GM18867 (cell line): Measurements from ENCODE around the gene PLXNB3.

Experiments used
- ATAC-seq: cut with Tn5 transposase; IDR thresholded peaks from one replicate; pipeline ENCODE4 v1.9.1; 2021; ENCODE audit warnings: mild to moderate bottlenecking, moderate library complexity; ENCODE audit not compliant: unreplicated experiment

The PLXNB3 gene

DNA sequence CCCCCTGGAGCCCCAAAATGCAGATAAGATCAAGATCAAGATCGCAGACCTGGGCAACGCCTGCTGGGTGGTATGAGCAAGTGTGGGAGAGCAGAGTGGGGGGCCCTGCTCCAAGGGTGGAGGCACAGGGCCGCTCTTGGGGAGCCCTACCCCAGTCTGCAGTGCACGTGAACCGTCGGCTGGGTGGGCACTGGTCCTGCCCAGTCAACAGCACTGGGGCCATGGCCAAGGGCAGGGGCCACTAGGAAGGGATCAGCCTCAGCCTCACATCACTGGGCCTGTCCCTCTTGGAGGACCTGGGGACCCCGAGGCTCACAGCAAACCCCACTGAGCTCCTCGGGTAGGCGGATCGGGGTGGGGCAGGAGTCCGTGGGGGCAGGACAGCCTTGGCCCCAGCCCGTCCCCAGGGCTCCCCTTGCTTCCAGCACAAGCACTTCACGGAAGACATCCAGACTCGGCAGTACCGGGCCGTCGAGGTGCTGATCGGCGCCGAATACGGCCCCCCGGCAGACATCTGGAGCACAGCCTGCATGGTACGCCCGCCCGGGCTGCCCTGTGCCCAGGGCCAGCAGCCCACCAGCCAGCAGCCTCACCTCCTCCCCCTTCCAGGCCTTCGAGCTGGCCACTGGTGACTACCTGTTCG is 20.4 kb downstream of the PLXNB3 start:
- ATAC-seq = no peak

DNA sequence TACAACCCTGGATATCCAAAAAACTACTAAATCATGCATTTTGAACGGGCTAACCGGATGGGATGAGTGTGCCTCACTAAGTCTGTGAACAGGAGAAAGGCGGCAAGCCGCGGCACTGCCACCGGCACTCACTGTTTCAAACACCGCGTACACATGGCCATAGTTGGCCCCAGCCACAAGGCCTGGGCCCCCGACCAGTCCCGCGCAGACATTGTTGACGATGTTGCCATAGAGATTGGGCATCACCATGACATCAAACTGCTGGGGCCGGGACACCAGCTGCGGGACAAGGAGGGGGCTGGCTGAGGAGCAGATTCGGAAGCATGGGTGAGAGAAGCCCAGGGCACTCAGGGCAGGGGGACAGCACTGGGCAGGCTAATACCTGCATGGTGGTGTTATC is 22.6 kb downstream of the PLXNB3 start:
- ATAC-seq = no peak

DNA sequence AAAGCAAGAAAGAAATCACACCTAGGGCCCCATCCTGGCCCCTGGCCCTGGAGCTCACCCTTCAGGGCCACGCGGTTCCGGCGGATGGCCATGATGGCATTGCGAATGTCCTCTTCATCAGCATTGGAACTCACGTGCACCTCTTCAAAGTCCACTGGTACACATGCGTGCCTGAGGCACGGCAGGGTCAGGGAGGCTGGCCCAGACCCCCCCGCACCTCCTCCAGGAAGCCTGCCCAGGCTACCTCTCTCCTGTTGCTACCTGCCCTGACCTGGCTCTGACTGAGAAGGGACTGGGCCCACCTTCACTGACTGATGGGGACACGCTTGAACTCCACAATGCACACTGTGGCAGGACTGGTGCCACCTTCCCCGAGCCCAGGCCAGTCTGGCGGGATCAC is 25.6 kb downstream of the PLXNB3 start:
- ATAC-seq = no peak

DNA sequence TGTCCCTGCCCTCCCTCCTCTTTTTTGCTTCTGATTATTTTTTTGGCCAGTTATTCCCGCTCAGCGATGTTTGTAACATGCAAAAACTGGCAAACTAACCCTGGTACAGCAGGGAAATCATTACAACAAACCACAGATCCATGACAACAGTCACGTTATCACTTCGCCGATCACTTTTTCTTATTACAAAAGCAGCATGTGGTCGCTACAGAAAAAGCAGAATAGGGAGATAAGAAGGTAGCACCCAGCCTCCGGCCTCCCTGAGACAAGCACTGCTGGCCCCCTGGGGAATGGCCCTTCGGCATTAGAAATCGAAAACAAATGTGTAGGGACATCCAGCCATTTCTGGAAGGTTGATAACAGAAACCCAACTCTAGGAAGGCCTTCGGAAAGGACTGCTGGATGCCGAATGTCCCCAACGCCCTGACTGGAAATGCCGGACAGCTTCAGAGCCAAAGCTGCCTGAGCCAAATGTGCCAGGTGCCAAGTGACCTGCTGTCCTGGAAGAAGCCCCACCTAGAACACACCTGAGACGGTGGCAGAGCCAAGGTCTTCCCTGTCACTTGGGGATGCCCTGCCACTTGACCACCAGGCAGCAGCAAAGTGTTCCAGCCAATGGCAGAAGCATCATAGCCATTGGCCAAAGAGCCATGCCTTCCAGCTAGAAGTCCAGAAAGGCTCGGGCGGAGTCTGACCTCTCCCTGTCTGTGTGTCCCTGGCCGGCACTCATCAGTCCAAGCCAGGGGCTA is 27.2 kb downstream of the PLXNB3 start:
- no peak for ATAC-seq

DNA sequence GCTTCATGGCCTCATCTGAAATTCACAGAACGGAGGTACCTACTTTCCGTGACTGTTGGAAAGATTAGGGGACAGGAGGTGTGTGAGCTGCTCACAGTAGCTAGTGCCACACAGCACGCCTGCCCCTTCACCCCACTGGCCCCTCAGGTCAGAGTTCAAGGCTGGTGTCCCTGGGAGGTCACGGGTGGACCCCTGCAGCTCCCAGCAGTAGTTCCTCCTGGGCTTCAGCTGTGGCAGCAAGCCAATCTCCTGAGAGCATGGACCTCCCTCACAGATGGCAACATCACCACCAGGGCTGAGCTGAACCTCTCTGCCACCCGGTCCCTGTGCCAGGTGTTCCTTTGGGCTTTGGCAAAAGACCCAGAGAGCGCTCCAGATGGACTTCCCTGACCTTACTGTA is 28.3 kb downstream of the PLXNB3 start:
- ATAC-seq = no peak

DNA sequence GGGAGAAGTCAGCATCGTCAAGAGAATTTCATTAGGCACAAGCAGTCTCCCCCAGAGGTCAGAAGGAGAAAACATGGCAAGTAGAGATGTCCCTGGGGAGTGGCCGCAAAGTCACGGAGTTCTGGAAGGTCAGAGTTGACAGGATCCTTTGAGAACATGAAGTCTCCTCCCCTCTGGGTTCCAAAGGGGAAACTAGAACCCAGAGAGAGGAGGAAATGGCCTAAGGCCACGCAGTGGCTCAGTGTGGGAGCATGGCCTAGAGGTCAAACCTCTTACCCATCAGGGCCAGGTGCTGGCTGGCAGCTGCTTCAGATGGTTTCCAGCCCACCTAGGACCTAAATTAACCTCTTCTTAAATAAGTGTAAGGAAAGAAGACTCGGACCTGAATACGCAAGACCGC is 29.2 kb downstream of the PLXNB3 start:
- no peak for ATAC-seq

DNA sequence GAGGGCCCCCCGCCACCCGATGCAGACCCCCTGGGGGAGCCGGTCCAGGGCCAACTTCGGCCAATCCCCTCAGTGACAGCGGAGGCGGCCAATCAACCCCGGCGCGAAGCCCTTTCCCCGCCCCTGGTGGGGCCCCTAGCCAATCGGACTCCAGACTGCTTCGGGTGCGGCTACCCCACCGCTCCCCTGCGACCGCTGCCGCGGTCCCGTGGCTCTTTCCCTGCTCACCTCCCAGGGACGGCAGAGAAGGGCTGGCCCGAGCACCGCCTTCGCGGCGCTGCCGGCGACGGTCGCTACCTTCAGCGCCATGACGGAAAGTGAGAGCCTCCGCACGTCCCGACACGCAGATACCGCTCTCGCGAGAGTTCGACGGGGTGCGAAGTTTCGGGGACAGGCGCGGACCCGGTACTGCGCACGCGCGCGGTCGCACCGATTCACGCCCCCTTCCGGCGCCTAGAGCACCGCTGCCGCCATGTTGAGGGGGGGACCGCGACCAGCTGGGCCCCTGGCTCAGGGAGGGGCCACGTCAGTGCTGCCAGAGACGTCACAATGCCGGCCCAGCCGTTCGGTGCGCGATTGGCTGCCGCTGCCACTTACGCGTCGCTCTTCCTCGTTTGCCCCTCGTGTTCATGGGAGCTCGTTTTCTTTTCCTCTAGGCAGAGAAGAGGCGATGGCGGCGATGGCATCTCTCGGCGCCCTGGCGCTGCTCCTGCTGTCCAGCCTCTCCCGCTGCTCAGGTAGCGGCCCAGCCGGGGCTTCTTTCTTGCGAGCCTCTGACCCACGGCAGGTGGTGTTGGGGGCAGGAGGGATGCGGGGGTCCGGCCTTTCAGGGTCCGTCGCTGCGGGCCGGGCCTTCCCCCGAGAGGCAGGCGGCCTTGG is 30.2 kb downstream of the PLXNB3 start, which contains the start of the genes IDH3G and SSR4:
TSS of gene IDH3G (minus strand) at position 358 of the 879 bp plus-strand sequence. CDS start at position 309, 49 bp downstream.
TSS of gene SSR4 (plus strand) at position 651 of the 879 bp plus-strand sequence. CDS start at position 671, 20 bp downstream.
- peak; percentile 89 for ATAC-seq

DNA sequence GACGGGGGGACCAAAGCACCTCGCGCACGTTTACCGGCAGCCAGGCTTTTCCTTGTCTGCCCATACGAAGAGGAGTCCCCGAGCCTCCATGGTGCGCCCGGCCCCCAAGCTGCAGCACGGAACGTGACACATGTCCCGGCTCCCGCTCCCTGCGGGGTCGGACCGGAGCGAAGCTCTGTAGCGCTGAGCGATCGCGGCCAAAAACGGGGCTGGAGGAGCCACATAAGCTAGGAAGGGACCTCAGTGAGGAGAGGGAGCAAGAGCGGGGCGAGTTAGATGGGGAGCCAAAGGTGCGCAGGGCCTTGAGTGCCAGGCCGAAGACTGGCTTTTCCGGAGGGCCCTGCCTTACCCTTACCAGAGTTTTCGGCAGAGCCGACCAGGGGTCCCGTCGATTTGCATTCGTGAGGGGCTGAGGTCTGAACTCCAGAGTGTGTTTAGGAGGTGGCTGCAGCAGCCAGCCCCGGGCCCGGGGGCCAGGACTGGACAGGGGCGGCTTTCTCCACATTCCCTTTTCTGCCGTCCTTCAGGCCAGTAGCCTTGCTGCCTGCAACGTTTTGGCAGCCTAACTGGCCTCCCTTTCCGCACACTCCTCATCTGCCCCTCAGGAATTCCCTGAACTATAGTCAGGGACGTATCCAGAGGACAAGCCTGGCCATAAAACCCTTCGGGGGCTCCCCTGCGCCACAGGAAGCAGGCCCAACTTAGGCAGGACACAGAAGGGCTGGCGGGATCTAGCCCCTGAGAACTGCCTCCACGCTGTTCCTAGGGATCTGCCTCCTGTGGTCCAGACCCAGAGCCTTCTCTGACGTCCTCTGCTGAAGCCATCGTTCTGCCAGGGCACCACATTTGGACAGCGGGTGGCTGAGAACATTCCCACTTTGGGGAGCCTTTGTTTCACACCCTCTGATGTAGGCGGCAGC is 31.1 kb downstream of the PLXNB3 start:
- no peak for ATAC-seq

DNA sequence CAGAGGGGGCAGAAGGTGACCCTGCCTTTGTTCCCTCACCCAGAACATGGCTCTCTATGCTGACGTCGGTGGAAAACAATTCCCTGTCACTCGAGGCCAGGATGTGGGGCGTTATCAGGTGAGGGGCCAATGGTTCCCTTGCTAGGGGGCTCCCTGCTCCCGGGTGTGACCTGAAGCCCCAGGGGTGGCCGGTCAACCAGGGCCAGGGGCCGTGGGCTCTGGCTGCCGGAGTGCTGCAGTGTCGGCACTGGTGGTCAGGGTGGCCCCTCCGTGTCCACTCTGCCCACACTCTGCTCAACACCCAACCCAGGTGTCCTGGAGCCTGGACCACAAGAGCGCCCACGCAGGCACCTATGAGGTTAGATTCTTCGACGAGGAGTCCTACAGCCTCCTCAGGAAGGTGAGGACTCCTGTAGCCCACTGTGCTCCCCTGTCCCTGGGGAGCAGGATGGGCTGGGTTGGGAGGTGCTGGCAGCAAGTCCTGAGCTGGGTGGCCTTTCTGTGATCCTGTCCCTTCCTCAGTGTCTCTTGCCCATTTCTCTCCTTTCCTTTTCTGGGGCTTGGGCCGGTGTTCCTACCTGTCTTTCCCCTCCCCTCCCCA is 33.5 kb downstream of the PLXNB3 start:
- ATAC-seq = no peak

DNA sequence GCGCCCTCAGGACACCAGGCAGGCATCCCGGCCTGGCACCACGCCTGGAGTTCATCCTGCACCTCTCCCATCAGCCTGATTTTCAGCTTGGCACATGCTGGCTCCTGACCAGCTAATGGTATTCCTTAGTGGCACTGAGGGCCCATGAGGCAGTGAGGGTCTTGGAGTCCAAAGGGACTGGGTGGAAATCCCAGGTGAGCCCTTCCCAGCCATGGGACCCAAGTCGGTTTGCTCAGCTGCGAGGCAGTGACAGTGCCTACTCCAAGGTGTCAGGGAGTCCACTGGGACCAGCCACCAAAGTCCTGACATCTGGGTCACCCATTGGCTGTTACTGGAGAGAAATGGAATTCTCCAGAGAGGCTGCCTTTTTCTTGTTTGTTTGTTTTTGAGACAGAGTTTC is 35.3 kb downstream of the PLXNB3 start:
- no peak for ATAC-seq

DNA sequence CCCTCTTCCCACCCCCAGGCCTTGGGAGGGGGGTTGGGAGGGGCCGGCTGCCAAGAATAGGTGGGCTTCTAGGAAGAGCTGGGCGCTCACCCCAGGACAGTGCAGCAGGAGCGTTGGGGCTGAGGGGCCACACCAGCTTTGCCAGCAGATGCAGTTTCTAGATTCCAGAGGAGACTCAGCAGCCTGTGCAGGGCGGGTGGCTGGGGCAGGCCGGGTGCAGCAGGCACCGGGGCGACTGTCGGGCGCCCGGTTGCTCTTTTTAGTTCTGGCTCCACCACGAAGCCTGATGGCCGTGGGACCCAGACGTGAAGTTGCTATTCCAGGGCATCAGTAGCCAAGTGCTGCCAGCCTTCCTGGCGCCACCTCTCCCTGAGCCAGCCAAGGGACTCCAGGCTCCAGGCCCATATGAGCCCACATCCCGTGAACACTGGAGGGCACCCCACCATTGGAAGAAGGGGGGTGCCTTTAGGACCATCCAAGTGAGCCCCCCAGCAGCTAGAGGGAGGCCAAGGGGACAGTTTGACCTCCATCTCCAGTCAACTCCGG is 36.2 kb downstream of the PLXNB3 start:
- no peak for ATAC-seq

DNA sequence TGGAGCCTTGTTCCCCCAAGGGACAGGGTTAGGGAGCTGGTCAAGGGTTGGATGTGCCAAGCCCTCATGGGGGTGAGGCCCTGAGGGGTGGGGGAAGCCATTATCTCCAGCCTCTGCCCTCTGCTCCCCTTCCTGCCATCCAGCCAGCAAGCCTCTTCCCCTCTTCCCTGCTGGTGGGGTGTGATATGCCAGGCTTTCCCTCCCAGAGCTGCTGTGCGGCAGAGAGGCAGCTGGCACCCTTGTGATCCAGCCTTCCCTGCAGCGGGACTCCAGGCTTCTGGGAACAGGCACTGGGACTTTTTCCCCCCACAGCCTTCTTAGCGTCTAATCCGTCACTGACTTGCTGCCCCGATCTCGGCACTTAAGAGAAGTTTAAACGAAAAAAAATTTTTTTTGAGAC is 36.7 kb downstream of the PLXNB3 start:
- ATAC-seq = no peak

DNA sequence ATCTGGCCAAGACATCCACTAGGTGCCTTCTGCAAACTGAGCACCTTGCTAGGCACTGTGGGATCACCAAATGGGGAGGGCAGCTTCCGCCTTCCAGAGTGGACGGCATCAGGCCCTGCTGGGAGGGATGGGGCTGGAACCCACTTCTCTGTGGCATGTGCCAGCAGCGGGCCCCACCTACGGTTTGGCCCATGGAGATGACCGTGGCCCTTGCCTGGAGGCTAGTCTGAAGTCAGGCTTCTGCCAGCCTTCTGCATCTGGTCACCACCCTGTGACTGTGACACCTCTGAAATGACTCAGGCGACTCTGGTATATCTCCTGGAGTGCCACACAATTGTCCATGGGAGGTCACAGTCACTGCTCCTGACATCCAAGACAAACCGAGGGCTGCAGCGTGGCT is 37.6 kb downstream of the PLXNB3 start:
- ATAC-seq = no peak

DNA sequence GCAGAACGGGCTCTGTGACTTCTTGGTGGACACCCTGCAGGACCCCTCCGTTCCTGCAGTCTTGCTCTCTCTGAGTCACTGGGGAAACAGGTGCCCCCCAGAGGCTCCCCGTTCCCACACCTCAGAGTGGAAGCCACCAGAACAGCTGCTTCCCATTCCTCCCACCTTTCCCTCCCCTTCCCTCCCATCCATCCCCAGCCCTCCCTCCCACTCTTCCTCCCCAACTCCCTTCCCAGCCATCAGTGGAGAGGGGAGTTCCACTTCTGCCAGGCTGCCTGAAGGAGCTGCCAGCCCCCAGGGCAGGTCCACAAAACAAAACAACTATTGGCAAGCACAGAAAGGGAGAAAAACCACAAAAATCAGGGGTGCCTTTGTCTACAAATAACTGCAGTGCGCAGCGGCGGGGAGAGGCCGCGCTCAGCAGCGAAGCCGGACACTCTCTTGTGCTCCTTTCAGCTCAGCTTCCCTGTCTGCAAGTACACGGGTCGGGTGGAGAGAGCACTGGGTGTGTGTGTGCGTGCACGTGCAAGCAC is 38.5 kb downstream of the PLXNB3 start:
- ATAC-seq = no peak

DNA sequence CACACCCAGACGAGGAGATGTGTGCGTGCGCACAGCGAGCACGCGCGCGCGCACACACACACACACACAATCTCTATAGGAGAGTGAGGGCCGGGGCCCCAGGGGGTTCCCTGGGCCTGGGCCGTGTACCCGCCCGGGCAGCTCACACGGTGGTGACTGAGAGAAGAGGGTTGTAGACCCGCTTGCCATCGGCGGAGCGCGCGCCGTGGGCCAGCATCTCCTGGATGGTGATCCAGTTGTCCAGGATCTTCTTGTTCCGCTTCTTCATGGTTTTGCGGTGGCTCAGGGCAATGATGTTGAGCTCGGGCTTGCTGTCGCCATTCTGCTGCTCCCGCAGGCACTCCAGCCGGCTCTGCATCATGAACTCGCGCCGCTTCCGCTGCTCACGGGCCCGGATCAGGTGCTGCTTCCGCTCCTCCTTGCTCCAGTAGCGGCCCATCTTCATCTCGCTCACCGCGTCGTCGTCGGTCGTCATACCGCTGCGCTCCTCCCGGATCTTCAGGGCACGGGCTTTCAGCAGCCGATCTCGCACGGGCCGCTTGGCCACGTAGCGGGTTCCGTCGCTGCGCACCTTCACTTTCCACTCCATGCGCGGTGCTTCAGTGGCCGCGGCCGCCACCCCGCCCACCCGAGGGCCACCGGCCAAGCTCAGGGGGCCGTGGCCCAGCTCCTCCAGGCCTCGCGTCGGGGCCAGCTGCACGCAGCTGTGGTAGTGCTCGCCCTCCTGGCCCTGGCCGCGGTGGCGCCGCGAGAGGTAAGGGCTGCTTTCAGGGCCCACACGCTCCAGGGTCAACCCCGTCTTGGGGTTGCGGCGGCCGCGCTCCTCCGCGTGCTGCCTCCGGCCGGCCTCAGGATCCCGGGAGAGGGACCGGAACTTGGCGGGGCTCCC is 39.4 kb downstream of the PLXNB3 start:
- no peak for ATAC-seq

DNA sequence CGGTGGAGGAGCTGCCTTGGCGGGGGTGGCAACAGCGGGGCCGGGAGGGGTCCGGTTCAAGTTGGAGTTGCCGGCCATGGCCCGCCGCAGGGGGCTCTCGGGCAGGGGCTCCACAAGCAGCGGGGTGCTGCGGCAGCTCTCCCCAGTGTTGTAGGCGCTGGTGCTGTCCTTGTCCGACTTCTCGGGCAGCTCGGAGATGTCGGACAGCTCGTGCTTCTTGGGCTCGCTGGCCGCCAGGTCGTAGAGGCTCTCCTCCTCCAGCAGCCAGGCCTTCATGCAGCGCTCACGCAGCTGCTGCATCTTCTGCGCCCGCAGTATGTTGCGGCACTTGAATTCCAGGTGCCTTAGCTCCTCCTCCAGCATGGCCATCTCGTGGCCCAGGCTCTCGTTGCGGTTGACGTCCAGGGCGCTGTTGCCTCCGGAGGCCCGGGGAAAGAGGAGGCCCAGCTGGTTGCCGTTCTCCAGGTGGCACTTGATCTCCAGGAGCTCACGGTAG is 40.1 kb downstream of the PLXNB3 start:
- no peak for ATAC-seq

DNA sequence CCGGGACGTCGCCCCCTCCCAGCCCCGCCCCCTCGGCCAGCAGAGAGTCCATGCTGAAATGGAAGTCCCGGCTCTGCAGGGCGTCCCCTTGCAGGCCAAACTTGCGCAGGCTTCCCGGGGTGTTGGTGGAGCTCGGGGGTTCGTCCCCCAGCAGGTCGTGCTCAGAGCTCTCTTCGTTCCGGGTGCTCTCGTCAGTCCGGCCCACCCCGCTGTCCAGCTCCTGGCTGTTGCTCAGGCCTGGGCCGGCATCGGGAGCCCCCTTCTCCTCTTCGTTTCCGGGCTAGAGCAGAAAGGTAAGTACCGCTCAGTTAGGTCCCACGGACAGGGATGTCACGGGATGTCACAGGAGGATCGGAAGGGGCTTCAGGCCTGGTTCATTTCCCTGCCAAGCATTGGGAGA is 40.6 kb downstream of the PLXNB3 start:
- no peak for ATAC-seq

DNA sequence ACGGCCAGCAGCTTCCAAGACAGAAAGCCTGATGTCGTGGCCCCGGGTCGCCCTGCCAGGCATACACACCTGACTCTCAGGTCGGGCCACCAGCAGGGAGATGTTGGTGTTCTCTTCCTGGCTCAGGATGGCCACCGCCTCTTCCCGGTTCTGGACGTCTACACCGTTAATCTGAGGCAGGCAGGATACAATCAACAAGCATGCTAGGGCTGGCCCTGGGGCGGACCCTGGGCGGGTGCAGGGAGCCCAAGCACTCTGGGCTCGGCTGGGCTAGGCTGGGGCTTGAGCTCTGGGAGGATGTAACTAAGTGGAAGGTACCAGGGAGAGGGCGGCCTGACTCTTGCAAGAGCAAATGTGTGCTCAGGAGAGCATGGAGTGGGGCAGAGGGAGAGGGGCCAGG is 41.4 kb downstream of the PLXNB3 start:
- ATAC-seq = no peak
